Measurements from ENCODE around the gene GPM6B. TPM values are rescaled to one million over a fixed set of nuclear protein-coding genes. Genes with fewer than 3 reads are reported as not detected.

Gene GPM6B
- total and polyA plus RNA-seq, 2 experiments from 2014 or later, result 82.6 to 95.4 TPM

DNA sequence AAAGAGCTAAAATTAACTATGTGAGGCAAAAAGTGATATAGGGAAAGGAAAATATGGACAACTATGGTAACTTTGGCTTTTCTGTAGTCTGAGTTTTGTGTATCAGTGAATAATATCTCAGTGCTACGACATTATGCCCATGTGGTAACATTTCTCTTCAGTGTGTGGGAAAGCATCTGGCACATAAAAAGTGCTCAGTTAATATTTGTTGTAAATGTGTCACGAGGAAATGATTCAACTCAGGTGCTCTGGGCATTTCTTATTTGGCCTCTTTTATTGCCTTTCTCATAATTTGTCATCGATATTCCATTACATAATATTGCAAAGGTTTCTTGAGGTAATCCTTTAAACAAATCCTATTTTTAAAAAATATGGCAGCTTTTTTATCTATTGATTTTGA is 64.8 kb downstream of the GPM6B start:
- Histone ChIP-seq H3F3A (replicated peaks; ENCODE audit: low read depth) (no peaks in the 10 kb centered on the region), H3K36me3 (ENCODE audit: insufficient read depth) (0 out of 2 replicates have a peak, but pooled peaks cover 7% of the 10 kb centered on the region), H4K20me1 (replicated peaks; ENCODE audit: insufficient read depth) (no peaks in the 10 kb centered on the region), H3K4me2 (no peak overlapping the region), H2AFZ (no peak overlapping the region), H3K27ac (ENCODE audit: low read depth) (no peak overlapping the region), H3K9me2 (ENCODE audit: insufficient read depth) (no peaks in the 10 kb centered on the region), H3K4me1 (ENCODE audit: insufficient read depth) (0 out of 2 replicates have a peak, but pooled peaks cover 5% of the 10 kb centered on the region), H3K79me2 (replicated peaks; ENCODE audit: insufficient read depth) (no peaks in the 10 kb centered on the region), H3K27me3 (ENCODE audit: insufficient read depth) (no peaks in the 10 kb centered on the region), H3K4me3 (no peak overlapping the region)
- Mint-ChIP-seq H3K36me3 (ENCODE audit: low read depth) (peaks cover 54% of the 10 kb centered on the region), H3K4me3 (no peak overlapping the region), H3K9me3 (no peaks in the 10 kb centered on the region), H3K27ac (no peak overlapping the region), H3K27me3 (ENCODE audit: insufficient read depth, low read depth, poor library complexity) (no peaks in the 10 kb centered on the region), H3K4me1 (peaks cover 9% of the 10 kb centered on the region; the same call in 2 of the 3 replicates)
- DNase-seq (ENCODE audit: low spot score), result no peak
- TF ChIP-seq EZH2phosphoT487 (IDR thresholded peaks at IDR 0.05; ENCODE audit: unreplicated experiment), result no peak
- no peak for TF ChIP-seq ZNF114 (CRISPR knock-in tag; IDR thresholded peaks at IDR 0.05)
- TF ChIP-seq EZH2 (IDR thresholded peaks at IDR 0.05; ENCODE audit: low read depth, unreplicated experiment), result no peak
- TF ChIP-seq NANOG (IDR thresholded peaks at IDR 0.05; ENCODE audit: borderline replicate concordance), result no peak
- TF ChIP-seq CREB1 (CRISPR knock-in tag; IDR thresholded peaks at IDR 0.05; ENCODE audit: low read depth), result no peak
- TF ChIP-seq, protein P1, sequence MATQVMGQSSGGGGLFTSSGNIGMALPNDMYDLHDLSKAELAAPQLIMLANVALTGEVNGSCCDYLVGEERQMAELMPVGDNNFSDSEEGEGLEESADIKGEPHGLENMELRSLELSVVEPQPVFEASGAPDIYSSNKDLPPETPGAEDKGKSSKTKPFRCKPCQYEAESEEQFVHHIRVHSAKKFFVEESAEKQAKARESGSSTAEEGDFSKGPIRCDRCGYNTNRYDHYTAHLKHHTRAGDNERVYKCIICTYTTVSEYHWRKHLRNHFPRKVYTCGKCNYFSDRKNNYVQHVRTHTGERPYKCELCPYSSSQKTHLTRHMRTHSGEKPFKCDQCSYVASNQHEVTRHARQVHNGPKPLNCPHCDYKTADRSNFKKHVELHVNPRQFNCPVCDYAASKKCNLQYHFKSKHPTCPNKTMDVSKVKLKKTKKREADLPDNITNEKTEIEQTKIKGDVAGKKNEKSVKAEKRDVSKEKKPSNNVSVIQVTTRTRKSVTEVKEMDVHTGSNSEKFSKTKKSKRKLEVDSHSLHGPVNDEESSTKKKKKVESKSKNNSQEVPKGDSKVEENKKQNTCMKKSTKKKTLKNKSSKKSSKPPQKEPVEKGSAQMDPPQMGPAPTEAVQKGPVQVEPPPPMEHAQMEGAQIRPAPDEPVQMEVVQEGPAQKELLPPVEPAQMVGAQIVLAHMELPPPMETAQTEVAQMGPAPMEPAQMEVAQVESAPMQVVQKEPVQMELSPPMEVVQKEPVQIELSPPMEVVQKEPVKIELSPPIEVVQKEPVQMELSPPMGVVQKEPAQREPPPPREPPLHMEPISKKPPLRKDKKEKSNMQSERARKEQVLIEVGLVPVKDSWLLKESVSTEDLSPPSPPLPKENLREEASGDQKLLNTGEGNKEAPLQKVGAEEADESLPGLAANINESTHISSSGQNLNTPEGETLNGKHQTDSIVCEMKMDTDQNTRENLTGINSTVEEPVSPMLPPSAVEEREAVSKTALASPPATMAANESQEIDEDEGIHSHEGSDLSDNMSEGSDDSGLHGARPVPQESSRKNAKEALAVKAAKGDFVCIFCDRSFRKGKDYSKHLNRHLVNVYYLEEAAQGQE (IDR thresholded peaks at IDR 0.05; ENCODE audit: unreplicated experiment), result no peak
- no peak for TF ChIP-seq JUNB (IDR thresholded peaks at IDR 0.05; ENCODE audit: unreplicated experiment)
- no peak for TF ChIP-seq ETS1 (IDR thresholded peaks at IDR 0.05)
- no peak for TF ChIP-seq POLR2AphosphoS5 (IDR thresholded peaks at IDR 0.05; ENCODE audit: low read depth)
- TF ChIP-seq, protein P2, sequence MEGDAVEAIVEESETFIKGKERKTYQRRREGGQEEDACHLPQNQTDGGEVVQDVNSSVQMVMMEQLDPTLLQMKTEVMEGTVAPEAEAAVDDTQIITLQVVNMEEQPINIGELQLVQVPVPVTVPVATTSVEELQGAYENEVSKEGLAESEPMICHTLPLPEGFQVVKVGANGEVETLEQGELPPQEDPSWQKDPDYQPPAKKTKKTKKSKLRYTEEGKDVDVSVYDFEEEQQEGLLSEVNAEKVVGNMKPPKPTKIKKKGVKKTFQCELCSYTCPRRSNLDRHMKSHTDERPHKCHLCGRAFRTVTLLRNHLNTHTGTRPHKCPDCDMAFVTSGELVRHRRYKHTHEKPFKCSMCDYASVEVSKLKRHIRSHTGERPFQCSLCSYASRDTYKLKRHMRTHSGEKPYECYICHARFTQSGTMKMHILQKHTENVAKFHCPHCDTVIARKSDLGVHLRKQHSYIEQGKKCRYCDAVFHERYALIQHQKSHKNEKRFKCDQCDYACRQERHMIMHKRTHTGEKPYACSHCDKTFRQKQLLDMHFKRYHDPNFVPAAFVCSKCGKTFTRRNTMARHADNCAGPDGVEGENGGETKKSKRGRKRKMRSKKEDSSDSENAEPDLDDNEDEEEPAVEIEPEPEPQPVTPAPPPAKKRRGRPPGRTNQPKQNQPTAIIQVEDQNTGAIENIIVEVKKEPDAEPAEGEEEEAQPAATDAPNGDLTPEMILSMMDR (conservative IDR thresholded peaks at IDR 0.05; ENCODE audit: low read depth in 2 of 2), result no peak
- no peak for TF ChIP-seq STAT1 (IDR thresholded peaks at IDR 0.05; ENCODE audit: unreplicated experiment)
- TF ChIP-seq ZNF331 (CRISPR knock-in tag; IDR thresholded peaks at IDR 0.05; ENCODE audit: low read depth), result no peak
- no peak for ATAC-seq

Data from GM23338 (cell line).